ENCODE data around the gene FRAT1. TPM values are rescaled to one million over a fixed set of nuclear protein-coding genes. Genes with fewer than 3 reads are reported as not detected.

FRAT1 gene
- total RNA-seq, 4 donors from 2014 or later: 1.8 to 6.9 (median 3.2) TPM

GRCh38 chr10:97349752-97350513 lies 30.9 kb downstream of the FRAT1 start:
- TF ChIP-seq POLR2A (IDR thresholded peaks at IDR 0.05): no peak
- no peak for TF ChIP-seq CTCF (IDR thresholded peaks at IDR 0.05)
- no peak for DNase-seq
- H3K27me3 ChIP-seq: no peaks in the 10 kb centered on the region
- no peak overlapping the region for H3K4me3 ChIP-seq
- no peaks in the 10 kb centered on the region for H3K36me3 ChIP-seq
- H3K4me1 ChIP-seq: no peaks in the 10 kb centered on the region
- intact Hi-C loops (cut with DNase I; ENCODE audit: low total_unique reads): no loop called here
- H3K9me3 ChIP-seq: no peaks in the 10 kb centered on the region
- no peak overlapping the region for H3K27ac ChIP-seq

GRCh38 chr10:97353945-97354344 lies 34.9 kb downstream of the FRAT1 start:
- H3K27me3 ChIP-seq: no peaks in the 10 kb centered on the region
- no peak overlapping the region for H3K4me3 ChIP-seq
- no peaks in the 10 kb centered on the region for H3K9me3 ChIP-seq
- no peaks in the 10 kb centered on the region for H3K36me3 ChIP-seq
- TF ChIP-seq CTCF (IDR thresholded peaks at IDR 0.05) (no peak), POLR2A (IDR thresholded peaks at IDR 0.05) (no peak)
- H3K4me1 ChIP-seq: no peaks in the 10 kb centered on the region
- no peak for DNase-seq
- intact Hi-C loops (cut with DNase I; ENCODE audit: low total_unique reads): no loop called here
- H3K27ac ChIP-seq: no peak overlapping the region

- no peak overlapping the region for H3K27ac ChIP-seq
- H3K4me1 ChIP-seq: no peaks in the 10 kb centered on the region
- no peaks in the 10 kb centered on the region for H3K36me3 ChIP-seq
- TF ChIP-seq POLR2A (IDR thresholded peaks at IDR 0.05) (no peak), CTCF (IDR thresholded peaks at IDR 0.05) (peak; percentile 31 to 58 (median 51))
- H3K27me3 ChIP-seq: no peaks in the 10 kb centered on the region
- no peak overlapping the region for H3K4me3 ChIP-seq
- no peaks in the 10 kb centered on the region for H3K9me3 ChIP-seq
- intact Hi-C loops (cut with DNase I; ENCODE audit: low total_unique reads): no loop called here
- peak in 1 of 2 donors; percentile 34 for DNase-seq
Measured at GRCh38 chr10:97355571-97355975, 36.5 kb downstream of the FRAT1 start.

GRCh38 chr10:97356318-97356914 lies 37.3 kb downstream of the FRAT1 start:
- Histone ChIP-seq H3K27me3 (no peaks in the 10 kb centered on the region), H3K27ac (no peak overlapping the region), H3K4me1 (no peaks in the 10 kb centered on the region), H3K9me3 (no peaks in the 10 kb centered on the region), H3K4me3 (no peak overlapping the region), H3K36me3 (no peaks in the 10 kb centered on the region)
- TF ChIP-seq CTCF (IDR thresholded peaks at IDR 0.05): no peak
- intact Hi-C loops (cut with DNase I; ENCODE audit: low total_unique reads): no loop called here
- DNase-seq: no peak

- Histone ChIP-seq H3K27me3 (no peaks in the 10 kb centered on the region), H3K36me3 (no peaks in the 10 kb centered on the region), H3K9me3 (no peaks in the 10 kb centered on the region), H3K27ac (no peak overlapping the region), H3K4me1 (no peaks in the 10 kb centered on the region), H3K4me3 (no peak overlapping the region)
- no peak for TF ChIP-seq POLR2A (IDR thresholded peaks at IDR 0.05)
- no peak for TF ChIP-seq CTCF (IDR thresholded peaks at IDR 0.05)
- intact Hi-C loops (cut with DNase I; ENCODE audit: low total_unique reads): no loop called here
- no peak for DNase-seq
Measured at GRCh38 chr10:97356918-97357317, 37.8 kb downstream of the FRAT1 start.

Data from uterus (tissue), 4 donors.